HPDE6-E6E7 (cell line): ENCODE data around the gene NRAP.

Experiments
- DNase-seq: peaks from one replicate; pipeline ENCODE4 v3.0.0; 2011; ENCODE audit warnings: missing footprints; ENCODE audit errors: extremely low spot score

Gene NRAP

GRCh38 chr10:113560071-113560470, 103.8 kb downstream of the NRAP start:
- no peak for DNase-seq

DNA sequence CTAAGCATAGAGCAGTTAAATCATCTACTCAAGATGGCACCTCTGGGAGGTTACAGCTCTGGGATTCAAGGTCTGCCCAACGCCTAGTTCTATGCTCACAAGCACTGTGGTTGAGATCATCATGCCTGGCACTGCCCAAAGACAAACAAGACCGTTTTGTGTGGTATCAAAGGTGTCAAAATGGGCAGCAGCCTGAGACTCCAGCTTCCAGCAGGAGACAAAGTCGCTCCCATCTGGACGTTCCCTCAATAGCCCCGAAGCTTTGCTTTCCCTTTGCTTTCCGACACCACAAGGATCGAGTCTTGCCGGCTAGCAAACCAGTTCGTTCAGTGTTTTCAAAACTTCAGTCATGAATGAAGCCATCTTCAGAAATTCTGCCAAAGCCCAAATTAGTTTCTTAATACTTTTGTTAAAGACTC, 105.9 kb downstream of the NRAP start:
- no peak for DNase-seq

DNA sequence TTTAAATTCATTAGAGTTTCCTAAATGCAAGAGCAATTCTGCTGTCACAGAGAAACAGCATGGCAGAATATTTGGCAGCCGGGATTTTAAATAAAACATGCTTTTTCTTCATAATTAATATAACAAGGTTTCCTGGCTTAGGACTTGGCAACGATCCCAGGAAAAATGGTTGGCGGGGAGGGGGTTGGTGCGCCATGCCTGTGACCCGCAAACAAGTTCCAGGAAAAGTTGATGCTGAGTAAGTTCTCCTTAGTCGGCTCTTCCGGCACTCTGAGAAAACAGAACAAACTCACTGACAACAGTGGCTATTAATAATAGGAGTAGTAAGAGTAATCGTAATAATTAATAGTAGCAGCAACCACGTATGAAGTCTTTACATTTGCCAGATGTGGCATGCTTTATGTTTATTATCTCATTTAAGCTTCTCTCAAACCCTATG, 106.4 kb downstream of the NRAP start:
- no peak for DNase-seq

DNA sequence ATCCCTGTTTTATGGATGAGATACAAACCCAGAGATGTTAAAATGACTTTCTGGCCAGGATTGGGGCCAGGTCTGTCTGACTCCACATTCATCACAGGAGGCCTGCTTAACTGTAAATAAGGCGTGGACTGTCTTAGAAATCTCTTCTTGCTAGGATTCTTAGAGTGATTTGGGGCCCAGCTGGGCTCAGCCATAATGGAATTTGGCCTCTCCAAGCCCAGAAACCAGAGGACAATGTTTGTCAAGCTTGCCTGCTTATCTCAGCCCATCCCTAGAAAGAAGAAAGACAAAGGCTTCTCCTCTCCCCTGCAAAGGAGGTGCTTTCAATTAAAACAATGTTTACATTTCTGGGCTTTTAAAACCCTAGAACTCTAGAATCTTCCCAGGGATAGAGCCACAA, 108.1 kb downstream of the NRAP start:
- DNase-seq: no peak

GRCh38 chr10:113555245-113555644, 108.6 kb downstream of the NRAP start:
- no peak for DNase-seq

DNA sequence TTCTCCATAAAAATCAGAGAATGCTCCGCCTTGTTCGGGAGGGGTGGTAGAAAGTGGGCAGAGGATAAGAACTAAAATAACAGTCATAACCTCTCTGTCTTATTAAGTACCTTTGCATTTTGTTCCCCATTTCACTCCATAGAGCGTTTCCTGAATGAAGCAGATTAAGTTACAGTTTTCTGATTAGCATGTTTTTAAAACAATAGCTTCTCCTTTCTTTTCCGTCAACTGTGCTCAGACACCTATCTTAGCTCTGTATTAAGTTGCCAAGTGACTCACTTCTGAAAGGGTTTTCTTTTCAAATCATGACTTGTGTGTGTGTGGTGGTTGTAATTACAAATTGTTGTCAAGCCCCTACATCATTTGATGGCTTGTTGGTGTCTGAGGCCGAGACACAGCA, 109.6 kb downstream of the NRAP start:
- no peak for DNase-seq

- DNase-seq: no peak
Measured at GRCh38 chr10:113553149-113553548, 110.7 kb downstream of the NRAP start.

DNA sequence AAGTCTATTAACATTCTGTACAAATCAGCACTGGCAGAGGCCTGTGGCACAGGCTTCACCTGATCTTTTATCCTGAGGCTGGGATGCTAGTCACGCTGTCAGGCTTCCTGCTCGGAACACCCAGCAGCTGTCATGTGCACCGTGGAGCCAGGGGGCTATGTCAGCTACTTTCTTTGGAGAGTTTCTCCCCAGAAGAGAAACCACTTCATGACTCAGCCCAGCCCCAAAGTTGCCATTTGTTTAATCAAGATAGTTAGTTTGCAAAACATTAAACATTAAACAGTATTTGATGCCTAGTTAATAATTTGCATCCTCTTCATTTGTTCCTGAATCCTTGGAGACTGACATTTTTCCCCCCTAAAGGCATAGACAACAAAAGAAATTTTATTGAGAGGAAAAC, 111.1 kb downstream of the NRAP start, which contains the start of gene HABP2:
HABP2 (plus strand) TSS at position 353 of the 400 bp plus-strand sequence. CDS start 69 bp downstream, outside the sequence.
- DNase-seq: no peak

GRCh38 chr10:113552014-113552413, 111.8 kb downstream of the NRAP start:
- no peak for DNase-seq

GRCh38 chr10:113550365-113550764, 113.5 kb downstream of the NRAP start:
- DNase-seq: peak; percentile 14

- DNase-seq: no peak
Measured at GRCh38 chr10:113549856-113550255, 114.0 kb downstream of the NRAP start.

- DNase-seq: no peak
Measured at GRCh38 chr10:113547426-113547825, 116.4 kb downstream of the NRAP start.

DNA sequence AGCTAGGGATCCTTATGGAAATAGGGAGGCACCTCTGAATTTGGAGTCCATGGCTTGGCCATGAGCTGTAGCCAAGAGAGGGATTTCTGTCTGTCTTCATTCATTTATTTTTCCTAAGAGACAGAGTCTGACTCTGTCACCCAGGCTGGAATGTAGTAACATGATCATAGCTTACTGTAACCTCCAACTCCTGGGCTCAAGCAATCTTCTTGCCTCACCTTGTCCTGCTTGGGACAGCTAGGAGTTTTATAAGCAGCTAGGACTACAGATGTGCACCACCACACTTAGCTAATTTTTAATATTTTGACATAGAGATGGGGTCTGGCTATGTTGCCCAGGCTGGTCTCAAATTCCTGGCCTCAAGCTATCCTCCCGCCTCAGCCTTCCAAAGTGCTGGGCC, 119.4 kb downstream of the NRAP start:
- DNase-seq: no peak

DNA sequence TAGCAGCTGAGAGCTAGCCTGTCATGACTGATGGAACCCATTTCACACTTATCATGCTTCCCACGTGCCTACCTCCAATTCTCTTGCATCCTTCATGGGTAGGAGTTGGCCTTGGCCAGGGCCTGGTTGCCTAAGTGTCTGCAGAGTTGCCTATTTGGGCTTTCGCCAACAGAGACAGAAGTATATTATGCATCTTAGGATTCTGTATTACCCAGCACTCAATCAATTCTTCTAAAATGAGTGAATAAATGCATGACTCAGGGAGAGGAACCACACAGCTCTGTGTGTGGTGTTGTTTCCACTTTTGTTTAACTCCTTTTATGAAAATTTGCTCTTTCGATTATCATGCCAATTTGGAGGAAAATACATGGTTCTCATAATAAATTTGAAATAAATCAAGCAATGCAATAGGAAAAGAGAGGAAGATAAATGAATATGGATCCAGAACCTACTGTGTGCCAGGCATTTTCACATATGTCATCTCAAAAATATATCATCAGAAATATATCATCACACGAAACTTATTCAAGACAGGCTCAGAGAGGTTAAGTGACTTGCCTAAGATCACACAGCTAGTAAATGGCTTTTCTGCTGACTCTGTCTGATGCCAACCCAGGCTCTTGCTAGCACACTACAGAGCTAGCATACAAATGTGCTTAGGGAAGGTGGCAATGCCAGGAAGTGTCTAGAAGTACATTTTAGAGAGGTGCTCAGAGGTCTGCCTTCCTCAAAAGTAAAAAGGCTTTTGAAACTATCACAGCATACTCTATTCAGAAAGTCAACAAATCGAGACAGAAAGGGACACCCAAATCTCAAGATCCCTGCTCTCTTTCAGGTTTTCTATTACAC, 120.5 kb downstream of the NRAP start:
- DNase-seq: no peak

DNA sequence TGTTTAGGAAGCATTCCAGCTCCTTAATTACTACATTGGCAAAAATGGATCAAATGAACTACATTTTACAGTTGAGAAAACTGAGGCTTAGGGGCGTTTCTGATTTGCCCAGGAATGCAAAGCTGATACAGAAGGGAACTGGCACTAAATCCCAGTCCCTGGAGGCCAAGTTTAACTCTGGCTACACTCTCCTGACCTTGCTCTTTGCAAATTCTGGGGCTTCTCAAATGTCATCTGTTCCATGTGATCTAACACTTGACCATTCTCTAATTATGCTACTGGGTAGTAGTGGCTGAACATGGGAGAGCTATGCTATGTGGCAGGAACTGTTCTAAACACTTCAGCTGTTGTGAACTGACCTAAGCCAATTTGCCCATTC, 122.3 kb downstream of the NRAP start:
- no peak for DNase-seq

GRCh38 chr10:113540845-113541548, 122.8 kb downstream of the NRAP start:
- DNase-seq: no peak

GRCh38 chr10:113539789-113540188, 124.1 kb downstream of the NRAP start:
- DNase-seq: no peak
